ENCODE results near the gene RIT1. TPM values are rescaled to one million over a fixed set of nuclear protein-coding genes. Genes with fewer than 3 reads are reported as not detected.

The RIT1 gene
- total RNA-seq, 1 experiment from 2014 or later, result 26.4 TPM

- Mint-ChIP-seq H3K27me3 (ENCODE audit: low read depth) (peaks cover 3% of the 10 kb centered on the region; the same call in 1 of the 2 replicates), H3K27ac (no peak overlapping the region), H3K4me1 (peaks cover 8% of the 10 kb centered on the region in 2 experiments), H3K36me3 (ENCODE audit: insufficient read depth in 1 of 3, low read depth in 3 of 3) (no peaks in the 10 kb centered on the region), H3K9me3 (no peaks in the 10 kb centered on the region), H3K4me3 (no peak overlapping the region)
- no peak overlapping the region for H2BK12ac ChIP-seq (ENCODE audit: insufficient read length, low read depth, low read length)
- no peak overlapping the region for H2AFZ ChIP-seq (ENCODE audit: low read length)
- H3K79me2 ChIP-seq (ENCODE audit: insufficient read depth, low read length), result no peaks in the 10 kb centered on the region
- H4K20me1 ChIP-seq (ENCODE audit: control insufficient read depth, insufficient read depth, insufficient read length), result no peaks in the 10 kb centered on the region
- H3K14ac ChIP-seq (ENCODE audit: insufficient read depth, low read length), result no peak overlapping the region
- no peak overlapping the region for H2BK15ac ChIP-seq (ENCODE audit: low read depth, low read length)
- H4K91ac ChIP-seq (ENCODE audit: insufficient read length, low read depth, low read length), result no peak overlapping the region
- H3K9ac ChIP-seq (ENCODE audit: extremely low read depth, insufficient read length, low read length), result no peak overlapping the region
- no peaks in the 10 kb centered on the region for H3K4me1 ChIP-seq (ENCODE audit: insufficient read depth, low read length)
- H2BK5ac ChIP-seq (ENCODE audit: insufficient read length, low read length), result no peak overlapping the region
- no peak overlapping the region for H3T11ph ChIP-seq (ENCODE audit: low read length)
- no peaks in the 10 kb centered on the region for H3K23me2 ChIP-seq (ENCODE audit: insufficient read length, low read depth, low read length, poor library complexity, severe bottlenecking)
- no peak overlapping the region for H3K56ac ChIP-seq (ENCODE audit: insufficient read length, low read depth, low read length)
- no peak overlapping the region for H2AK5ac ChIP-seq (ENCODE audit: insufficient read length, low read length)
- H3K4ac ChIP-seq (ENCODE audit: low read depth, low read length), result no peak overlapping the region
- H3K9me3 ChIP-seq (ENCODE audit: control insufficient read depth, low read depth, low read length), result no peaks in the 10 kb centered on the region
- no peak overlapping the region for H2BK20ac ChIP-seq (ENCODE audit: low read depth, low read length, poor library complexity, severe bottlenecking)
- H4K8ac ChIP-seq (replicated peaks; ENCODE audit: insufficient read length, low read depth, low read length), result no peak overlapping the region
- no peak overlapping the region for H3K4me2 ChIP-seq (ENCODE audit: insufficient read depth, insufficient read length, low read length)
- DNase-seq, result no peak
- H3K27ac ChIP-seq (ENCODE audit: insufficient read length, low read depth, low read length), result no peak overlapping the region
- H3K18ac ChIP-seq (ENCODE audit: insufficient read length, low read depth, low read length), result no peak overlapping the region
- no peak overlapping the region for H4K5ac ChIP-seq (ENCODE audit: insufficient read length, low read depth, low read length)
- no peaks in the 10 kb centered on the region for H3K27me3 ChIP-seq (ENCODE audit: insufficient read depth, low read length)
- no peak overlapping the region for H3K23ac ChIP-seq (ENCODE audit: insufficient read length, low read depth, low read length)
- no peaks in the 10 kb centered on the region for H3K79me1 ChIP-seq (ENCODE audit: insufficient read depth, low read depth, low read length, poor library complexity, severe bottlenecking)
- H2BK120ac ChIP-seq (ENCODE audit: low read depth, low read length, poor library complexity, severe bottlenecking), result no peak overlapping the region
- TF ChIP-seq, protein P1, sequence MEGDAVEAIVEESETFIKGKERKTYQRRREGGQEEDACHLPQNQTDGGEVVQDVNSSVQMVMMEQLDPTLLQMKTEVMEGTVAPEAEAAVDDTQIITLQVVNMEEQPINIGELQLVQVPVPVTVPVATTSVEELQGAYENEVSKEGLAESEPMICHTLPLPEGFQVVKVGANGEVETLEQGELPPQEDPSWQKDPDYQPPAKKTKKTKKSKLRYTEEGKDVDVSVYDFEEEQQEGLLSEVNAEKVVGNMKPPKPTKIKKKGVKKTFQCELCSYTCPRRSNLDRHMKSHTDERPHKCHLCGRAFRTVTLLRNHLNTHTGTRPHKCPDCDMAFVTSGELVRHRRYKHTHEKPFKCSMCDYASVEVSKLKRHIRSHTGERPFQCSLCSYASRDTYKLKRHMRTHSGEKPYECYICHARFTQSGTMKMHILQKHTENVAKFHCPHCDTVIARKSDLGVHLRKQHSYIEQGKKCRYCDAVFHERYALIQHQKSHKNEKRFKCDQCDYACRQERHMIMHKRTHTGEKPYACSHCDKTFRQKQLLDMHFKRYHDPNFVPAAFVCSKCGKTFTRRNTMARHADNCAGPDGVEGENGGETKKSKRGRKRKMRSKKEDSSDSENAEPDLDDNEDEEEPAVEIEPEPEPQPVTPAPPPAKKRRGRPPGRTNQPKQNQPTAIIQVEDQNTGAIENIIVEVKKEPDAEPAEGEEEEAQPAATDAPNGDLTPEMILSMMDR (conservative IDR thresholded peaks at IDR 0.05), result no peak
Measured at GRCh38 chr1:155882235-155882634, 28.9 kb downstream of the RIT1 start.
